Trophoblast cell (in vitro differentiated cells and primary cell): ENCODE results near the gene ST6GALNAC4.
"Not testable (repeated sequence)": the region's sequence is repeated elsewhere in the genome, so short reads cannot be mapped to it uniquely, and the experiment has no call there.

Experiments
- DNase-seq, 2 donors: peaks; one replicate each; pipeline ENCODE4 v3.0.0-alpha.2; 2016
- H2AFZ ChIP-seq: 2 replicates; pipeline ENCODE4 v1.6.1; 2013; ENCODE audit warnings: low read length, moderate library complexity, mild to moderate bottlenecking; ENCODE audit not compliant: insufficient read depth, poor library complexity
- H2AK5ac ChIP-seq: 2 replicates; pipeline ENCODE4 v1.6.1; 2013; ENCODE audit warnings: mild to moderate bottlenecking, low read length
- H2BK120ac ChIP-seq: 2 replicates; pipeline ENCODE4 v1.6.1; 2013; ENCODE audit warnings: low read length, mild to moderate bottlenecking, moderate library complexity; ENCODE audit not compliant: insufficient read depth, poor library complexity
- H2BK12ac ChIP-seq: 2 replicates; pipeline ENCODE4 v1.6.1; 2013; ENCODE audit warnings: mild to moderate bottlenecking, low read length, moderate library complexity
- H2BK5ac ChIP-seq: 2 replicates; pipeline ENCODE4 v1.6.1; 2013; ENCODE audit warnings: low read length, low read depth, moderate library complexity, mild to moderate bottlenecking; ENCODE audit not compliant: poor library complexity
- H3K14ac ChIP-seq: 2 replicates; pipeline ENCODE4 v1.6.1; 2013; ENCODE audit warnings: mild to moderate bottlenecking, low read length
- H3K18ac ChIP-seq: 2 replicates; pipeline ENCODE4 v1.6.1; 2013; ENCODE audit warnings: mild to moderate bottlenecking, low read length
- H3K23ac ChIP-seq: 2 replicates; pipeline ENCODE4 v1.6.1; 2013; ENCODE audit warnings: low read length
- H3K27ac ChIP-seq: 2 replicates; pipeline ENCODE4 v1.5.1; 2013; ENCODE audit warnings: low read depth, mild to moderate bottlenecking, inconsistent platforms, low read length, moderate library complexity
- H3K27me3 ChIP-seq: 2 replicates; pipeline ENCODE4 v1.6.1; 2013; ENCODE audit warnings: inconsistent platforms, mild to moderate bottlenecking, low read length, moderate library complexity; ENCODE audit not compliant: insufficient read depth
- H3K36me3 ChIP-seq, 2 experiments: 1 replicate in 1 of 2; 2 replicates in 1 of 2; pipeline ENCODE4 v1.6.1; 2013; ENCODE audit warnings: low read length in 2 of 2, mild to moderate bottlenecking in 2 of 2, moderate library complexity in 1 of 2; ENCODE audit not compliant: insufficient read depth in 2 of 2, control insufficient read depth in 1 of 2
- H3K4ac ChIP-seq: 2 replicates; pipeline ENCODE4 v1.6.1; 2013; ENCODE audit warnings: low read depth, mild to moderate bottlenecking, low read length, moderate library complexity
- H3K4me1 ChIP-seq, 2 experiments: 1 replicate in 1 of 2; 2 replicates in 1 of 2; pipeline ENCODE4 v1.6.1; 2013; ENCODE audit warnings: low read length in 2 of 2, mild to moderate bottlenecking in 2 of 2, moderate library complexity in 1 of 2; ENCODE audit not compliant: insufficient read depth in 2 of 2, control insufficient read depth in 1 of 2
- H3K4me2 ChIP-seq: 2 replicates; pipeline ENCODE4 v1.6.1; 2013; ENCODE audit warnings: inconsistent platforms, mild to moderate bottlenecking, low read length, moderate library complexity
- H3K4me3 ChIP-seq: 2 replicates; pipeline ENCODE4 v1.5.1; 2013; ENCODE audit warnings: mild to moderate bottlenecking, low read depth, low read length, inconsistent platforms
- H3K79me1 ChIP-seq: one replicate; pipeline ENCODE4 v1.6.1; 2013; ENCODE audit warnings: low read length
- H3K79me2 ChIP-seq: 2 replicates; pipeline ENCODE4 v1.6.1; 2013; ENCODE audit warnings: low read length, mild to moderate bottlenecking; ENCODE audit not compliant: control insufficient read depth, insufficient read depth, poor library complexity
- H3K9ac ChIP-seq: 2 replicates; pipeline ENCODE4 v1.6.1; 2013; ENCODE audit warnings: mild to moderate bottlenecking, low read length
- H3K9me3 ChIP-seq: 2 replicates; pipeline ENCODE4 v1.6.1; 2013; ENCODE audit warnings: low read depth, mild to moderate bottlenecking, control low read depth, inconsistent platforms, low read length; ENCODE audit not compliant: insufficient read depth
- H4K12ac ChIP-seq: 2 replicates; pipeline ENCODE4 v1.6.1; 2013; ENCODE audit warnings: low read depth, mild to moderate bottlenecking, low read length, moderate library complexity
- H4K8ac ChIP-seq: 2 replicates; pipeline ENCODE4 v1.6.1; 2013; ENCODE audit warnings: low read depth, mild to moderate bottlenecking, low read length, moderate library complexity
- H4K91ac ChIP-seq: one replicate; pipeline ENCODE4 v1.6.1; 2013; ENCODE audit warnings: low read depth, mild to moderate bottlenecking, low read length, moderate library complexity
- WGBS: extraction: QIAGEN DNeasy Blood & Tissue Kit; methylation state at CpG from one replicate; pipeline ENCODE4 v1.1.7; 2013; ENCODE audit warnings: missing lambda C conversion rate; ENCODE audit not compliant: insufficient read length, insufficient coverage; ENCODE audit errors: extremely low coverage; 5-methylcytosine and 5-hydroxymethylcytosine counted together

ST6GALNAC4 gene

DNA sequence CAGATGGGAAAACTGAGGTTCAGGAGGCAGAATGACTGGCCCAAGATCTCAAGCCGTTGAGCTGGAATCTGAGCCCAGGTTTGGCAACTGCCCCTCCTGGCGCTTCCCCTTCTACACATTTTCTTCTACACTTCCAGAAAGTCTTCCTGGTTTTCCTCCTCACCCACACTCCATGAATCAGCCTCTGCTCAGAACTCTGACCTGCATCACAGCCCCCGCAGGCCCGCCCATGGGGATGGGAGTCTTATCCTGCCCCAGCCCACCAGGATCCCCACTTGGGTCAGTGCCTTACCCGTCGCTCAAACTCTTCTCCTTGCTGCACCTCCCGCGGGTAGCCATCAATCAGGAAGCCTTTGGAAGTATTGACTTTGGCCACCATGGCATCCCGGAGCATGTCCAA lies 45.3 kb downstream of the ST6GALNAC4 start:
- Histone ChIP-seq H3K4me3 (no peak overlapping the region), H3K14ac (no peak overlapping the region), H2AK5ac (no peak overlapping the region), H3K9me3 (peaks cover 2% of the 10 kb centered on the region), H3K4me2 (no peak overlapping the region), H3K36me3 (peaks cover 9 to 14% of the 10 kb centered on the region in 2 experiments), H3K4ac (no peak overlapping the region), H3K27ac (no peak overlapping the region), H3K18ac (no peak overlapping the region), H3K4me1 (peaks cover 33 to 34% of the 10 kb centered on the region in 2 experiments), H2BK120ac (no peak overlapping the region), H2BK12ac (no peak overlapping the region), H2AFZ (no peak overlapping the region), H4K8ac (no peak overlapping the region), H3K79me1 (peaks cover 24% of the 10 kb centered on the region), H3K27me3 (no peaks in the 10 kb centered on the region), H4K12ac (no peak overlapping the region), H4K91ac (no peak overlapping the region), H3K9ac (no peak overlapping the region), H2BK5ac (no peak overlapping the region), H3K79me2 (no peaks in the 10 kb centered on the region), H3K23ac (no peak overlapping the region)
- no CpG with 5 or more reads among the region's 9 CpGs for WGBS
- no peak for DNase-seq

DNA sequence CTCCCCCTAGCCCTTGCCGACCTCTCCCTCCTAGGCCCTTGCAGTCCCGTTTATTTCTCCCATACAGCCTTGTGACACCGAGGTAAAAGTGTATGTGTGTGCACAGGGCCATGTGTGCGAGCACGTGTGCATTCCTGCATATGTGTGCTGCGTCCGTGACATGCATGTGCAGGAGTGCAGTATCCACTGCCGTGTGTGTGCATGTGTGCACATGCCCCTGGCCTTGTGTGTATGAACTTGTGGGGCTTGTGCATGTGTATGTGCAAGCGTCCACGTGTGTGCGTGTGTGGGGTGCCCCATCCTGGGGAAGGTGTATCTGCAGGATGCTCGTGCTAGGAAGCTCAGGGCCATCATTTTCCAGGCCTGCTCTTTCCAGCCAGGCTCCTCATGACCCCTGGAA lies 46.0 kb downstream of the ST6GALNAC4 start:
- Histone ChIP-seq H3K79me1 (peaks cover 24% of the 10 kb centered on the region), H2BK5ac (no peak overlapping the region), H3K36me3 (peaks cover 11 to 14% of the 10 kb centered on the region in 2 experiments), H3K14ac (no peak overlapping the region), H3K27ac (no peak overlapping the region), H3K27me3 (no peaks in the 10 kb centered on the region), H4K12ac (no peak overlapping the region), H2AK5ac (no peak overlapping the region), H4K91ac (no peak overlapping the region), H3K18ac (no peak overlapping the region), H3K23ac (no peak overlapping the region), H3K9ac (no peak overlapping the region), H2BK12ac (no peak overlapping the region), H3K4ac (no peak overlapping the region), H2BK120ac (no peak overlapping the region), H2AFZ (no peak overlapping the region), H3K9me3 (peaks cover 2% of the 10 kb centered on the region), H4K8ac (no peak overlapping the region), H3K4me3 (no peak overlapping the region), H3K79me2 (no peaks in the 10 kb centered on the region), H3K4me1 (peaks cover 28 to 29% of the 10 kb centered on the region in 2 experiments), H3K4me2 (no peak overlapping the region)
- no peak for DNase-seq
- WGBS: no CpG with 5 or more reads among the region's 12 CpGs

DNA sequence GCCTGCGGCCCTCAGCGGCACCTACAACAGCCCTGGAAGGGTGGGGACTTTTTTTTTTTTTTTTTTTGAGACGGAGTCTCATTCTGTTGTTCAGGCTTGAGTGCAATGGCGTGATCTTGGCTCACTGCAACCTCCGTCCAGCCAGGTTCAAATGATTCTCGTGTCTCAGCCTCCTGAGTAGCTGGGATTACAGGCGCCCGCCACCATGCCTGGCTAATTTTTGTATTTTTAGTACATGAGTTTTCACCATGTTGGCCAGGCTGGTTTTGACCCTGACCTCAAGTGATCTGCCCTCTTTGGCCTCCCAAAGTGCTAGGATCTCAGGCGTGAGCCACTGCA lies 46.7 kb downstream of the ST6GALNAC4 start:
- not testable (repeated sequence) for H4K8ac ChIP-seq, H3K9ac ChIP-seq, DNase-seq, H3K27me3 ChIP-seq, H3K9me3 ChIP-seq, H2BK120ac ChIP-seq, H2AK5ac ChIP-seq, H3K79me2 ChIP-seq, H4K91ac ChIP-seq, H4K12ac ChIP-seq, H3K4ac ChIP-seq, H2BK12ac ChIP-seq, H3K4me3 ChIP-seq, H3K14ac ChIP-seq, H3K23ac ChIP-seq, H3K18ac ChIP-seq, H2BK5ac ChIP-seq, H2AFZ ChIP-seq, H3K4me2 ChIP-seq, H3K27ac ChIP-seq
- Histone ChIP-seq H3K36me3 (peaks cover 13 to 14% of the 10 kb centered on the region in 2 experiments), H3K79me1 (peaks cover 22% of the 10 kb centered on the region), H3K4me1 (peaks cover 22% of the 10 kb centered on the region in 2 experiments)
- no CpG with 5 or more reads among the region's 9 CpGs for WGBS

DNA sequence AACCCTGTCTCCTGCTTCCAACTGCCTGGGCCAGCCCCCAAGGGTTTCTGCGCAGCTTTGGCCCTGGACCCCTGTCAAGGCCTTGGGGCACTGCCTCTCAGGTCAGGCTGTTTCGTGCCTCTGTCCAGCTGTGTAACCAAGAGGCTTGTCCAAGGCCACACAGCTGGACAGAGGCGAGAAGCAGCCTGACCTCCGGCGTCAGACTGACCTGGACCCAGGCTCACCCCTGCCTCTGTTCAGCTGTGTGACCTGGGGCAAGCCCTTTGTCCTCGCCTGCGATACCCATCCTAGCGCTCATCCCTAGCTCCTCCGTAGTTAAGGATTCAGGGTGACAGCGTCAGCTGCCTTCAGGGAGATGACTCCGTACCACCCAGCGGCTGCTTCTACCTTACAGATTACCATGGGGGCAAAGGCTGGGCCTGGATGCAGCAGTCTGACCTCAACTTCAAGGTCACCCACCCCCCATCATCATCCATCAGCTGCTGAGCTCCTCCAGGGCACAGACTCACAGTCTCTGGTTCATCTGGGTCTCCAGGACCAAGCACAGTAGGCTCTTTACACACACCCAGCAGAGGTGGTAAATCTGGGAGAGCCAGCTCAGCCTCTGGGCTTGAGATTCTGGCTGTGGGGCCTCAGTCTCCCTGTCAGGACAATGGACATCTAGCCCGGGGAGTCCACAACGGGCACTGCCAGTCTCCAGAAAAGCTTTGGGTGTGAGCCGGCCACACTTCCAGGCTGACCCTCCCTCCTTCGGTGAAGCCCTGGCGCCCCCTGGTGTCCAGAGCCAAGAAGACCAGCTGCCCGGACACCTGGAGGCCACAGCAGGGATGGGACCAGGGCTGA lies 47.3 kb downstream of the ST6GALNAC4 start:
- Histone ChIP-seq H2BK120ac (peak overlapping the region; percentile 79), H2BK5ac (peak overlapping the region; percentile 52), H4K8ac (peak overlapping the region; percentile 37), H2AFZ (no peak overlapping the region), H2BK12ac (peak overlapping the region; percentile 13), H3K4ac (peak overlapping the region; percentile 28), H3K4me2 (no peak overlapping the region), H3K9ac (no peak overlapping the region), H3K9me3 (peaks cover 4% of the 10 kb centered on the region), H3K4me3 (no peak overlapping the region), H3K23ac (no peak overlapping the region), H2AK5ac (peak overlapping the region; percentile 12), H3K14ac (peak overlapping the region; percentile 54), H3K18ac (peak overlapping the region; percentile 30), H3K27ac (no peak overlapping the region), H3K79me1 (peaks cover 22% of the 10 kb centered on the region), H3K79me2 (no peaks in the 10 kb centered on the region), H4K12ac (no peak overlapping the region), H4K91ac (peak overlapping the region; percentile 72), H3K4me1 (peaks cover 20 to 21% of the 10 kb centered on the region in 2 experiments), H3K36me3 (peaks cover 13 to 14% of the 10 kb centered on the region in 2 experiments), H3K27me3 (no peaks in the 10 kb centered on the region)
- no CpG with 5 or more reads among the region's 18 CpGs for WGBS
- DNase-seq: peak; percentile 83 to 97
